Activated CD8-positive, alpha-beta memory T cell treated with anti-CD3 and anti-CD28 coated beads, Interleukin-2, amount 50 U/mL, for 48 hours (primary cell): Measurements from ENCODE around the gene GET3.
A peak's percentile ranks its signal among the peaks of the same experiment; 100 is the strongest.
"Not testable (repeated sequence)": the region's sequence is repeated elsewhere in the genome, so short reads cannot be mapped to it uniquely, and the experiment has no call there.

Experiments used
- DNase-seq: peaks from one replicate; pipeline ENCODE4 v3.0.0-alpha.2; 2020

The GET3 gene

GRCh38 chr19:12720296-12720695, 17.0 kb upstream of the GET3 start:
- no peak for DNase-seq

- no peak for DNase-seq
Measured at GRCh38 chr19:12720851-12721655, 16.2 kb upstream of the GET3 start.

- peak; percentile 82 for DNase-seq
Measured at GRCh38 chr19:12721656-12722565, 15.4 kb upstream of the GET3 start.

- DNase-seq = peak; percentile 92
Measured at GRCh38 chr19:12722566-12723380, 14.5 kb upstream of the GET3 start.

GRCh38 chr19:12723381-12723640, 14.0 kb upstream of the GET3 start:
- no peak for DNase-seq

GRCh38 chr19:12723641-12724426, 13.5 kb upstream of the GET3 start, which contains the start of gene TNPO2:
TSS of gene TNPO2 (minus strand) at chr19:12723932. CDS start at chr19:12720977, 2,955 bp downstream.
- DNase-seq = peak; percentile 88

- not testable (repeated sequence) for DNase-seq
Measured at GRCh38 chr19:12725612-12726011, 11.7 kb upstream of the GET3 start.

- no peak for DNase-seq
Measured at GRCh38 chr19:12726988-12727316, 10.3 kb upstream of the GET3 start.

- no peak for DNase-seq
Measured at GRCh38 chr19:12727745-12728433, 9.4 kb upstream of the GET3 start.

GRCh38 chr19:12730064-12730463, 7.2 kb upstream of the GET3 start:
- no peak for DNase-seq

GRCh38 chr19:12731337-12731736, 6.0 kb upstream of the GET3 start:
- no peak for DNase-seq

GRCh38 chr19:12733369-12734214, 3.7 kb upstream of the GET3 start:
- DNase-seq = peak; percentile 72

- DNase-seq = no peak
Measured at GRCh38 chr19:12737835-12738351, 596 bp downstream of the GET3 start.

- DNase-seq = no peak
Measured at GRCh38 chr19:12745166-12745897, 8.0 kb downstream of the GET3 start.

GRCh38 chr19:12748489-12748888, 11.2 kb downstream of the GET3 start:
- DNase-seq = no peak

- DNase-seq = no peak
Measured at GRCh38 chr19:12749938-12750521, 12.7 kb downstream of the GET3 start.

GRCh38 chr19:12750851-12751250, 13.6 kb downstream of the GET3 start:
- DNase-seq = no peak

GRCh38 chr19:12751635-12752034, 14.3 kb downstream of the GET3 start, which contains the start of gene BEST2:
TSS of gene BEST2 (plus strand) at chr19:12751791. CDS start at chr19:12752593, 802 bp downstream.
- no peak for DNase-seq

- DNase-seq = no peak
Measured at GRCh38 chr19:12752056-12752781, 14.9 kb downstream of the GET3 start.
